Chondrocyte (in vitro differentiated cells): Measurements from ENCODE around the gene MCC. TPM values are rescaled to one million over a fixed set of nuclear protein-coding genes. Genes with fewer than 3 reads are reported as not detected.

ENCODE experiments used
- DNase-seq: peaks from one replicate; pipeline ENCODE4 v3.0.0; 2021; ENCODE audit warnings: mixed read lengths, low spot score
- H3K27ac Mint-ChIP-seq: one replicate; pipeline ENCODE4 v1.8.0; 2021; ENCODE audit warnings: mild to moderate bottlenecking, moderate library complexity, mixed read lengths; ENCODE audit not compliant: unreplicated experiment
- H3K27me3 Mint-ChIP-seq: 2 replicates; pipeline ENCODE4 v1.8.0; 2021; ENCODE audit warnings: low read depth, mixed read lengths
- H3K36me3 Mint-ChIP-seq: 2 replicates; pipeline ENCODE4 v1.8.0; 2021; ENCODE audit warnings: low read depth, mixed read lengths
- H3K4me1 Mint-ChIP-seq: 2 replicates; pipeline ENCODE4 v1.8.0; 2021; ENCODE audit warnings: low read depth, mild to moderate bottlenecking, mixed read lengths
- H3K4me3 Mint-ChIP-seq: one replicate; pipeline ENCODE4 v1.8.0; 2021; ENCODE audit warnings: mild to moderate bottlenecking, moderate library complexity, mixed read lengths; ENCODE audit not compliant: unreplicated experiment
- H3K9me3 Mint-ChIP-seq: 2 replicates; pipeline ENCODE4 v1.8.0; 2021; ENCODE audit warnings: low read depth, mixed read lengths
- CTCF ChIP-seq: fragments of 200-600 bp; sonication (generic); IDR thresholded peaks from 2 replicates; pipeline ENCODE4 v1.5.0; 2021; ENCODE audit warnings: antibody characterized with exemption, mild to moderate bottlenecking, moderate library complexity
- total RNA-seq: library from RNA; stranded (reverse); gene quantifications from 3 replicates; pipeline ENCODE4 v1.2.1, GENCODE V29; 2021

Gene MCC
- total RNA-seq, 1 donor from 2014 or later, result 15.0 TPM

- no peaks in the 10 kb centered on the region for H3K9me3 Mint-ChIP-seq
- H3K27me3 Mint-ChIP-seq, result no peaks in the 10 kb centered on the region
- H3K36me3 Mint-ChIP-seq, result peaks cover 10% of the 10 kb centered on the region
- no peak overlapping the region for H3K4me3 Mint-ChIP-seq
- TF ChIP-seq CTCF, result no peak
- no peak overlapping the region for H3K27ac Mint-ChIP-seq
- DNase-seq, result no peak
- peaks cover 4% of the 10 kb centered on the region for H3K4me1 Mint-ChIP-seq
Observed at GRCh38 chr5:113105693-113106280, 382.5 kb downstream of the MCC start.

- Mint-ChIP-seq H3K27me3 (no peaks in the 10 kb centered on the region), H3K9me3 (no peaks in the 10 kb centered on the region), H3K4me3 (no peak overlapping the region), H3K36me3 (peaks cover 12% of the 10 kb centered on the region), H3K4me1 (no peaks in the 10 kb centered on the region), H3K27ac (no peak overlapping the region)
- TF ChIP-seq CTCF, result no peak
- no peak for DNase-seq
Observed at GRCh38 chr5:113103330-113103729, 384.9 kb downstream of the MCC start.

DNA sequence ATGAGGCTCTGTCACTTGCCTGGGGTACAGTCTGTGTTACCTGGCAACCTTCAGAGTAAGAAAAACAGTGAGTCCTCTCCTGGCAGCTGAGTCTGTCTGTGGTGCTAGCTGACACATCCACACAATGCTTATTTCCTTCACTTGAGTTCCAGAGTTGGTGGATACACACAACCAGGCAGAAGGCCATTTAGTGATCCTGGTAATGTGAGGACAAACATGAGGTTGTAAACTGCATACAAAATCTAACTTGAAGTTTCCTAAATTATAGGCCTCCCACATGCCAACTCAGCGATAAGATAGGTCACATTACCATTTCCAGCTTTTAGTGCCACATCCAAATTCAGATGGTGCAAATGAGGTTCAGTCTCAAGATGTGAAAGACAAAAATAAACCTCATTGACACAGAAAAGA lies 386.1 kb downstream of the MCC start:
- no peaks in the 10 kb centered on the region for H3K27me3 Mint-ChIP-seq
- TF ChIP-seq CTCF, result no peak

GRCh38 chr5:113100981-113101380 lies 387.3 kb downstream of the MCC start:
- no peak overlapping the region for H3K27ac Mint-ChIP-seq
- H3K36me3 Mint-ChIP-seq, result peaks cover 12% of the 10 kb centered on the region
- no peaks in the 10 kb centered on the region for H3K27me3 Mint-ChIP-seq
- no peak overlapping the region for H3K4me3 Mint-ChIP-seq
- no peak for TF ChIP-seq CTCF
- no peak for DNase-seq
- no peaks in the 10 kb centered on the region for H3K9me3 Mint-ChIP-seq
- H3K4me1 Mint-ChIP-seq, result no peaks in the 10 kb centered on the region

More for the DNA sequence above, 386.1 kb downstream of the MCC start:
- Mint-ChIP-seq H3K4me1 (no peaks in the 10 kb centered on the region), H3K36me3 (peaks cover 12% of the 10 kb centered on the region), H3K9me3 (no peaks in the 10 kb centered on the region), H3K4me3 (no peak overlapping the region), H3K27ac (no peak overlapping the region)
- DNase-seq, result no peak

GRCh38 chr5:113099822-113100221 lies 388.4 kb downstream of the MCC start:
- DNase-seq, result no peak
- peaks cover 9% of the 10 kb centered on the region for H3K36me3 Mint-ChIP-seq
- H3K27ac Mint-ChIP-seq, result no peak overlapping the region
- TF ChIP-seq CTCF, result no peak
- H3K27me3 Mint-ChIP-seq, result no peaks in the 10 kb centered on the region
- no peaks in the 10 kb centered on the region for H3K4me1 Mint-ChIP-seq
- no peaks in the 10 kb centered on the region for H3K9me3 Mint-ChIP-seq
- H3K4me3 Mint-ChIP-seq, result no peak overlapping the region
